Effector memory CD8-positive, alpha-beta T cell (primary cell): ENCODE measurements around the gene VIPR2.
A peak's percentile ranks its signal among the peaks of the same experiment; 100 is the strongest.

Source experiments
- ATAC-seq: fragments of 150-1000 bp; cut with Tn5 transposase; replicated peaks from 2 replicates; pipeline ENCODE4 v1.10.0; 2021; ENCODE audit warnings: mild to moderate bottlenecking, moderate library complexity
- DNase-seq, 3 experiments: peaks; one replicate each; pipeline ENCODE4 v3.0.0; 2021
- H3K27ac Mint-ChIP-seq, 2 donors: one replicate each; pipeline ENCODE4 v1.8.0; 2022; ENCODE audit warnings: mild to moderate bottlenecking in 2 of 2, mixed read lengths in 2 of 2, moderate library complexity in 2 of 2
- H3K27me3 Mint-ChIP-seq, 2 donors: one replicate each; pipeline ENCODE4 v1.8.0; 2022; ENCODE audit warnings: mixed read lengths in 2 of 2
- H3K36me3 Mint-ChIP-seq: one replicate; pipeline ENCODE4 v1.8.0; 2022; ENCODE audit warnings: mild to moderate bottlenecking, moderate library complexity, mixed read lengths; ENCODE audit not compliant: insufficient read depth
- H3K4me1 Mint-ChIP-seq, 2 donors: one replicate each; pipeline ENCODE4 v1.8.0; 2022; ENCODE audit warnings: low read depth in 2 of 2, mixed read lengths in 2 of 2
- H3K4me3 Mint-ChIP-seq, 2 donors: one replicate each; pipeline ENCODE4 v1.8.0; 2022; ENCODE audit warnings: mild to moderate bottlenecking in 2 of 2, mixed read lengths in 2 of 2, moderate library complexity in 2 of 2
- H3K9me3 Mint-ChIP-seq, 2 donors: one replicate each; pipeline ENCODE4 v1.8.0; 2022; ENCODE audit warnings: mixed read lengths in 2 of 2

Gene VIPR2

DNA sequence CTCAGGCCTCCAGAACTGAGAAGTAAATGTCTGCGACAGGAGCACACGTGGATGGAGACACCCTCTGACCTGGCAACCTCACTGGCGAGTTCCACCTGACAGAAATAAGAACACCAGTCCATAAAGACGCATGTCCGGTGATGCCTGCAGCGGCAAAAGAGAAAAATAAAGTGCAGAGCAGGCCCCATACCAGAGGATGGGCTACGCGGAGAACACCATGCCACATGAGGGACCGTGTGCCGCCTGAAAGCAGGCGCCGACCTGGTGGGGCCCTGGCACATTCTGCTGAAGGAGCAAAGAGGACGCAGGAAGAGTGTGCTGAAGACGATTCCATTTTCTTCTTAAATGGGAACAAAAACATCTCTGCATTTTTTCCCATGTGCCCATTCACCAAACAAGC is 105.0 kb downstream of the VIPR2 start:
- ATAC-seq = no peak
- Mint-ChIP-seq H3K27ac (no peak overlapping the region), H3K36me3 (no peaks in the 10 kb centered on the region), H3K27me3 (peaks cover 0 to 41% of the 10 kb centered on the region in 2 donors), H3K4me1 (no peaks in the 10 kb centered on the region), H3K4me3 (no peak overlapping the region), H3K9me3 (no peaks in the 10 kb centered on the region)
- no peak for DNase-seq

DNA sequence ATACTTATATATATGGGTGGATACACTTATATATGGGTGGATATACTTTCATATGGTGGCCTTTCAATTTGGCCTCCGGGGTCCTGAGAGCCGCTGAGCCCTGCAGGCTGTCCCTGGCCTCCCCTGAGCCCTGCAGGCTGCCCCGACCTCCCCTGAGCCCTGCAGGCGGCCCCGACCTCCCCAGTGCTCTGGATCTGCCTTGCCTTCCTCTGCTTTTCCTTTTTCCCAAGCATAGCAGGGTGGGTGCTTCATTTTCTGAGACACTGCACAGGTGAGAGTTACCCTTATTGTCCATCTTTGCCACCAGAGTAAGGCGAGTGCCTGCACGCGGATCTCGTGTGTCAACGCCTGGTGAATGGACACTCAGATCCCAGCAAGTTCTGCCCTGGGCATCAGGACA is 106.6 kb downstream of the VIPR2 start:
- no peak for ATAC-seq
- H3K4me3 Mint-ChIP-seq = no peak overlapping the region
- H3K4me1 Mint-ChIP-seq = no peaks in the 10 kb centered on the region
- peak overlapping the region in 1 of 2 donors; percentile 41 for H3K27ac Mint-ChIP-seq
- H3K27me3 Mint-ChIP-seq = peaks cover 0 to 41% of the 10 kb centered on the region in 2 donors
- no peak for DNase-seq
- no peaks in the 10 kb centered on the region for H3K9me3 Mint-ChIP-seq
- no peaks in the 10 kb centered on the region for H3K36me3 Mint-ChIP-seq

DNA sequence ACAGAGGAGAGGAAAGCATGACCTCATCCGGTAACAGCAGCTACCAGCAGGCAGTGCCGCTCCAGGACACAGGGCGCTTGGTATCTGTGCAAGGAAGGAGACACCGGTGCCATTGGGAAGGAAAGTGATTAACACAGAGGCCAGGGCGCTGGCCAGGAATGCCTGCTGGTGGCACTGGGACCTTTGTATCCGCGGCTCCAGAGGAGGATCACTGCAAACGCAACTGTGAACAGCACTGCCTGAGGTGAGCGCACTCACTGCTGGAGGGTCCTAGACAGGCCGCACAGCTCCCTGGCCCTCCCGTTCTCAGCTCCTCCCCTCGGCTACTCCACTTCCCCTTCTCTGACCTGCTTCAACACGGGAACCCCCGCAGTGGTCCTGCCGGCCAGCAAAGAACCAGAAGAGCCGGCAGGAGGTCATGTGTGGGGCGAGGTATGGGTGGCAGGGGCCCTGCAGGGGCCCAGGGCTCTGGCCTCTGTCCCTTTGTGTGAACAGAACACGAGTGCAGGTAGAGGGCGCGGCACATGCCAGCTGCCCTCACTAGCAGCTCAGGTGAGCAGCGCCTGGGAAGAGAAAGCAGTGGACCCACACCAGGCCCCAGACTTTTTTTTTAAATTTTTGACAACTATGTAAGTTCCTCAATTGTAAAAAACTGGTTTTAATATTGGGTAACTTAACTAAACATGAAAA is 107.6 kb downstream of the VIPR2 start:
- no peak overlapping the region for H3K27ac Mint-ChIP-seq
- no peak for DNase-seq
- no peaks in the 10 kb centered on the region for H3K4me1 Mint-ChIP-seq
- peaks cover 0 to 43% of the 10 kb centered on the region in 2 donors for H3K27me3 Mint-ChIP-seq
- no peaks in the 10 kb centered on the region for H3K36me3 Mint-ChIP-seq
- ATAC-seq = no peak
- no peaks in the 10 kb centered on the region for H3K9me3 Mint-ChIP-seq
- H3K4me3 Mint-ChIP-seq = no peak overlapping the region

DNA sequence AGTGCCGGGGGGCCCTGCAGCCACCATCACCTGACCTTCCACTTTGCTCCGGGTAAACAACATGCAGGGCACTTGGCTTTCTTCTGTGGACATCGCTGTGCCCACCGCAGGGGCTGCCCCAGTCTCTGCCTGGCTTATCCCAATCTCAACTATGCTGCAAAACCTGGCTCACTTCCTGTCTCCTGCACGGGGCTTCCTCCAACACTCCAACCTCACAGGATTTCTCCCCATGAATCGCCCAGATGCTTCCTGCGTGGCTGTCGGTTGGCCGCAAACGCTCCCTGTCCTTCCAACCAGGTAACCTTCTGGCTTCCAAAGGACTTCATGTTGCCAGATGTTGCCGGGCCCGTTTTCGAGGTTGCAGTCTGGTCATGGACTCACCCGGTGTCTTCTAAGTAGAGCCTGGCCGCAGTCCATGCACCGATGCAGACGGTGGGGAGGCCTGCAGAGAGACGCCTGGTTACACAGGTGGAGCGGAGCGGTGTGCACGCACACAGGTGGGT is 109.0 kb downstream of the VIPR2 start:
- Mint-ChIP-seq H3K4me1 (peaks cover 0 to 4% of the 10 kb centered on the region in 2 donors), H3K36me3 (no peaks in the 10 kb centered on the region), H3K4me3 (no peak overlapping the region), H3K27me3 (peaks cover 12 to 52% of the 10 kb centered on the region in 2 donors), H3K9me3 (no peaks in the 10 kb centered on the region), H3K27ac (no peak overlapping the region)
- ATAC-seq (no peak), DNase-seq (no peak)

DNA sequence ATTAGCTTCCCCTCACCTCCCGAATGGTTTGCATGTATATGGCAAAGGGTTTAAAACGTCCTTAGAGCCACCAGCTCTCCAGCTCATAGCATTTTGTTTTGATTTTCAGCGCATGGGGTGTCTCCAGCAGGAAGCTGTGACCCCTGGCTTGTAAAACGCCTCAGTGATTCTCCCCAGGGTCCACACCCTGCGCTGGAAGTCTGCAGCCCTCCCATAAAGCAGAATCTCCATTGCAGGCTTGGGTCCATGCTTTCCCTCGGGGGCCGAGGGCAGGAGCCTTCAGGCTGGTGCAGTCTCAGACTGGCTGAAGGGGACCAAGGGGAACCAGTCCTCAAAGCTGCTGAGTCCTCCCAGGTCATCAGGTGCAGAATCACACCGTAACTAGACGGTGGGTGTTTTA is 109.7 kb downstream of the VIPR2 start:
- no peaks in the 10 kb centered on the region for H3K36me3 Mint-ChIP-seq
- no peak overlapping the region for H3K4me3 Mint-ChIP-seq
- DNase-seq (no peak), ATAC-seq (no peak)
- peaks cover 18 to 52% of the 10 kb centered on the region in 2 donors for H3K27me3 Mint-ChIP-seq
- H3K4me1 Mint-ChIP-seq = peaks cover 0 to 4% of the 10 kb centered on the region in 2 donors
- no peak overlapping the region for H3K27ac Mint-ChIP-seq
- H3K9me3 Mint-ChIP-seq = no peaks in the 10 kb centered on the region

DNA sequence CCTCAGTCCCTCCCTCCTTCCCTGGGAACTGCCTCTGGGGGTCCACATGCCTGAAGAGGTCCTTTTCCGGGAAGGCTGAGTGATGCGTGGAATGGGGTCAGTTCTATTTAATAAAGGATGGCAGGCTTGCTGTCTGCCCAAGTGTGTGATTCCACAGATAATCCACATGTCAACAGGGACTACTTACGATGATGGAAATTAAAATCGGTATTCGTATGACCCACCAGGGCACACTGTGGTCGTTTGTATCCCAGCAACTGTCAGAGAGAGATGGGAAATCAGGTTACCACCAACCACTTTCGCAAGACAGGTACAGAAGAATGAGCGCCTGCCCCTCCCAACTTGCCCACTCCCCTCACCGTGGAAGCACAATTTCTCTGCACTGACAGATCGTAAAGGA is 110.3 kb downstream of the VIPR2 start:
- H3K9me3 Mint-ChIP-seq = no peaks in the 10 kb centered on the region
- H3K27me3 Mint-ChIP-seq = peaks cover 22 to 52% of the 10 kb centered on the region in 2 donors
- no peaks in the 10 kb centered on the region for H3K36me3 Mint-ChIP-seq
- ATAC-seq (no peak), DNase-seq (no peak)
- no peak overlapping the region for H3K4me3 Mint-ChIP-seq
- H3K27ac Mint-ChIP-seq = no peak overlapping the region
- peaks cover 0 to 4% of the 10 kb centered on the region in 2 donors for H3K4me1 Mint-ChIP-seq

DNA sequence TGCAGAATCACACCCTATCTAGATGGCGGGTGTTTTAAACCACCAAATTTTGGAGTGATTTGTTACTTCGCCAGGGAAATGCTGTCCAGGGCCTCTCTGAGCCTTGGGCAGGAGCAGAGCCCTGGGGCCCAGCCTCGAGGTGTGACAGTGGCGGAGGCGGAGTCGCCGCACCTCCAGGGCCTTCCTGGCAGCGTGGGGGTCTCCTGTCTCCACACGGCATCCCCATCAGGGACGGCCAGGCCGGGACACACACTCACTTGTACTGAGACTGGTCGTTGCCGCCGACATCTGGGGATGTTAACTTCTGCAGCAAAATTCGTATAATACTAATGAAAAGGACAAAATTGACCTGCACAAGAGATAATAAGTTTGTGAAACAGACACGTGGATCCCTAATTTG is 110.7 kb downstream of the VIPR2 start:
- Mint-ChIP-seq H3K4me1 (peaks cover 0 to 4% of the 10 kb centered on the region in 2 donors), H3K36me3 (no peaks in the 10 kb centered on the region), H3K27me3 (peaks cover 22 to 54% of the 10 kb centered on the region in 2 donors), H3K27ac (no peak overlapping the region), H3K9me3 (no peaks in the 10 kb centered on the region), H3K4me3 (no peak overlapping the region)
- DNase-seq (no peak), ATAC-seq (no peak)

DNA sequence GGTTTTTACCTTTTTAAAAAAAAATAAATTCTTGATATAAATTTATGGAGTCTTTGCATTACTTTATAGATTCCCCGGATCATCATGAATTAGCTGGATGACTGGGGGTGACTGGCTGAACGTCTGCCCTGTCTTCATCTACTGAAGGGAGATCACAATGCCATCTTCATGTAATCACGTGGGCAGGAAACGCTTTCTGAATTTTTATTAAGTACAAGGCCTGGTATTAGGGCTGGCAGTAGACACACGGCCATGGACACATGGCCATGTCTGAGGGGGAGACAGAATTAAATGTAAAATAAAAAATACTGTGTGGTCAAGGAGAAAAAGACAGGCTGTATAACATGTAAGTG is 111.2 kb downstream of the VIPR2 start:
- H3K27me3 Mint-ChIP-seq = peaks cover 22 to 57% of the 10 kb centered on the region in 2 donors
- no peaks in the 10 kb centered on the region for H3K9me3 Mint-ChIP-seq

DNA sequence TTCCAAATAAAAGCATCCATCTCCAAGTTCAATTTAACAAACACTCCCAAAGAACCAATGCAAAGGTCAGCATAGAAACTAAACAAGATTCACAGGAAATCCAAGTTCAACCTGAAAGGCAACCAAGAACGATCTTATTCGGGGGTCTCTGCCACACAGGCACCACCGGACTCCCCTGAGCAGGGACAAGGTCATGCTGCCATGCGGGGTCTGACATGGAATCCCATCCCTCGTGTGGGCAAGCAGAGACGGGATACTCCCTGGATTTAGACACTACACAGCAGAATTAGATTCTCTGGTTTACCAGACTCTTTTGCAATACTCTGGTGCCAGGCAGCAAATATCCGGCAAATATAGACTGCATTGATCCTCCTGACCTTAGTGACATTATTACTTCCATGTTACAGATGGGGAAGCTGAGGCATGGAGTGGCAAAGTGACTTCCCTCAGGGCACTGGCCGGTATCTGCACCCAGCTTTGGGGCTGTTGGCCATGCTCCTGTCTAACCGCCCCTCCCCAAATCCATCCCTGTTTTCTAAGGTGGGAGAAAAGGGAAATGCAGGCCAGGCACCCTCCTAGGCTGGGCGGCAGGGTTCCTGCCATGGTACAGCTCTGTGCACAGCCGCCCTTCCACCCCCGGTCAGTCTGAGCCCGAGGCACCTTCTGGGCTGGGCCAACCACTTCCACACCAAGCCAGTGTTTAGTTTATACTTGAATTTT is 111.8 kb downstream of the VIPR2 start:
- Mint-ChIP-seq H3K9me3 (no peaks in the 10 kb centered on the region), H3K4me3 (no peak overlapping the region), H3K27me3 (peaks cover 22 to 57% of the 10 kb centered on the region in 2 donors), H3K4me1 (peaks cover 0 to 4% of the 10 kb centered on the region in 2 donors), H3K27ac (no peak overlapping the region), H3K36me3 (no peaks in the 10 kb centered on the region)
- DNase-seq = no peak
- no peak for ATAC-seq

More for the DNA sequence above, 111.2 kb downstream of the VIPR2 start:
- Mint-ChIP-seq H3K4me1 (peaks cover 0 to 4% of the 10 kb centered on the region in 2 donors), H3K27ac (no peak overlapping the region), H3K4me3 (no peak overlapping the region), H3K36me3 (no peaks in the 10 kb centered on the region)
- ATAC-seq = no peak
- no peak for DNase-seq

DNA sequence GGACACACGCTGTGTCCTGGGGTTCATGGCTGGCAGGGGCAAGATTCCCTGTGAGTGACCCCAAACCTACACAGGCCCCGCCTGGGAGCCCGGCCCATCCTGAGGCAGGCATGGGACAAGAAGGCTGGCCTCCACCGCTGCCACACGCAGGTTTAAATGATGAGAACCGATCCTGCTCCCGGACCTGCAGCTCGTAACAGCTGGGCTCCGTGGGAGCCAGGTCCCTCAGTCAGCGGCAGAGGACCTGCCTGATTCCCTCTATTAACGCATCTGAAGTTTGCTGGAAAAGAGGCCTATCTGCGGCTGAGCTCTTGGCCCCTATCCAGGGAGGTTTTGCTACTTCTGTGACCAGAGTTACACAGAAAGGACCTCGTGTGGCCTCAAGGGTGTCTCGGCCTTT is 112.3 kb downstream of the VIPR2 start:
- no peak for ATAC-seq
- Mint-ChIP-seq H3K9me3 (no peaks in the 10 kb centered on the region), H3K27ac (no peak overlapping the region), H3K4me3 (no peak overlapping the region), H3K27me3 (peaks cover 22 to 63% of the 10 kb centered on the region in 2 donors), H3K4me1 (peaks cover 0 to 4% of the 10 kb centered on the region in 2 donors), H3K36me3 (no peaks in the 10 kb centered on the region)
- DNase-seq = no peak

DNA sequence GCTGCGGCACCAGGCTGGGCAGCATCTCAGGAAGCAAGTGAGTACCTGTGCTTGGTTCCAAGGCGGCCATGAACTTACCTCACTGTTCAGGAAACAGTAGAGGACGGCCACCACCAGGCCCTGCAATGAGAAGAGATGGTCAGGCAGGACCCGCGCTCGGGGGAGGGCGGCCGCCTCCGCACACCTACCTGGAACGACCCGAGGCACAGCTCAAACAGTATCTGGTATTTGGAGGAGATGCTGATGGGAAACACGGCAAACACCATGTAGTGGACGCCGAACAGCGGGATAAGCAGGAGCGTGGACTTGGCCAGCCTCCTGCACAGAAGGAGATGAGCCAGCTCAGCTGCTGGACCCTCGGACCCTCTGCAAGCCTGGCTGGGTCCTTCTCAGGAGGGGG is 112.9 kb downstream of the VIPR2 start:
- Mint-ChIP-seq H3K9me3 (no peaks in the 10 kb centered on the region), H3K27ac (no peak overlapping the region), H3K4me1 (peaks cover 0 to 4% of the 10 kb centered on the region in 2 donors), H3K36me3 (no peaks in the 10 kb centered on the region), H3K4me3 (no peak overlapping the region), H3K27me3 (peaks cover 23 to 68% of the 10 kb centered on the region in 2 donors)
- ATAC-seq (no peak), DNase-seq (no peak)

DNA sequence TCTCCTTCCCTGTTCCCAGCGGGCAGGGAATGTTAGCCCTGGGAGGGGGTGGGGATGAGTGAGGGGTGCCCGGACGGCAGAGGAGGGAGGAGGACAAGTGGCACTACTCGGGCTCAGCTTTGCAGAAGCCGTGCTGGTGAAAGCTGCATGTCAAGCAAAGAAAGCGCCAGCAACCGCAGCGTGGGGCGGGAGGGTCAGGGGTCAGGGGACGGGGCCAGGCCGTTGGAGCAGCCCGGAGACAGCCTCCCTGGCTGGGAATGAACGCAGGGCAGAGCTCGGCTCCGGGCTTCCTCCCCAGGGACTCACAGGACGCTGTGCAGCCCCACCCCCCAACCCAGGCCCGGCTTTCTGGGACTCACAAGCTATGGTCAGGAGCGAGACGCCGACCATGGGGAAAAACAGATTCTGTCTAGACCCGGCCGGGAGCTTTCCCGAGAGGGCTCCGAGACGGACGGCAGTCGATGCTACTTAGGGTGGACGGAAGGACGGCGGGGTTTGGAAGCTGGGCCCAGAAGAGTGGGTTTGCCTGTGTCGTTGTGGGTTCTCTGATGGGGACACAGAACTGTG is 113.4 kb downstream of the VIPR2 start:
- ATAC-seq = no peak
- H3K4me1 Mint-ChIP-seq = peaks cover 0 to 7% of the 10 kb centered on the region in 2 donors
- peaks cover 28 to 74% of the 10 kb centered on the region in 2 donors for H3K27me3 Mint-ChIP-seq
- DNase-seq = no peak
- no peaks in the 10 kb centered on the region for H3K36me3 Mint-ChIP-seq
- no peaks in the 10 kb centered on the region for H3K9me3 Mint-ChIP-seq
- no peak overlapping the region for H3K27ac Mint-ChIP-seq
- H3K4me3 Mint-ChIP-seq = peak overlapping the region; percentile 66 to 70

DNA sequence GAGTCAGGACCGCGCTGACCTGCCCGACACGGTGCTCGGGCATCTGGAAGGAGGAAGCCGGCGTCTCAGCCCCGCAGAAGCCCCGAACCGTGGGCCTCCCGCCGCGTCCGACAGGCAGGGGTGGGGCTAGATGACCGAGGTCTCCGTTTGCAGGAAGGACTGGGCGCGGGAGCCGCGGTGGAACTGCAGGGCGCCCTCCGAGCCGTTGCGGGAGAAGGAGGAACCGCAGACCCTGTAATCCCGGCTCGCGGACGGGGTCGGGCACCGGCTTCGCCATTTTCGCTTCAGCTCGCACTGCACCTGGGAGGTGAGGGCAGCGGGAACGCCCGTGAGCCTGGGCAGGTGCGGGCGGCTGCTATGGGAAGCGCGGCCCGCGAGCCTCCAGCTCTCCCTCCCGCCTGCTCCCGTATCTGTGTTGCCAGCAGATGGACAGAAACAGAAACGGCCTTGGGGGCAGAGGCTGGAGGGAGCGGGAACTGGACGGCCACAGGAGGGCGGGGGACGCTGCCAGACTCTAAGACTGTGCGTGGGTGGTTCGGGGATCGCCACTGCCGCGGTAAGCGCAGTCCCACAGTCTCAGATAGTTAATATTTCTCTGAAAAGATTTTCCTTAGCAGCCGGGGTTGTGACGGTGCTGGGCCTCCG is 114.1 kb downstream of the VIPR2 start:
- H3K36me3 Mint-ChIP-seq = no peaks in the 10 kb centered on the region
- H3K9me3 Mint-ChIP-seq = no peaks in the 10 kb centered on the region
- ATAC-seq (no peak), DNase-seq (no peak)
- H3K27me3 Mint-ChIP-seq = peaks cover 32 to 75% of the 10 kb centered on the region in 2 donors
- H3K4me1 Mint-ChIP-seq = peaks cover 0 to 7% of the 10 kb centered on the region in 2 donors
- peak overlapping the region; percentile 66 to 70 for H3K4me3 Mint-ChIP-seq
- no peak overlapping the region for H3K27ac Mint-ChIP-seq
